Aorta (tissue), 5 donors: ENCODE results near the gene AFAP1. TPM values are rescaled to one million over a fixed set of nuclear protein-coding genes. Genes with fewer than 3 reads are reported as not detected.

ENCODE experiments used
- ATAC-seq: fragments of 200-7000 bp; cut with Tn5 transposase; one replicate; pipeline ENCODE4 v1.9.1; 2022; ENCODE audit warnings: moderate library complexity; ENCODE audit not compliant: low FRiP score
- DNase-seq, 2 donors: peaks; one replicate each; pipeline ENCODE4 v3.0.0-alpha.2; 2020
- H3K27ac ChIP-seq, 2 donors: one replicate each; pipeline ENCODE4 v1.5.1; 2013; ENCODE audit warnings: low read length in 2 of 2, mild to moderate bottlenecking in 2 of 2, moderate library complexity in 2 of 2, control low read depth in 1 of 2, inconsistent platforms in 1 of 2, low read depth in 1 of 2
- H3K27me3 ChIP-seq, 2 donors: one replicate each; pipeline ENCODE4 v1.6.1; 2013; ENCODE audit warnings: control low read depth in 1 of 2, low read length in 1 of 2, mild to moderate bottlenecking in 1 of 2, moderate library complexity in 1 of 2; ENCODE audit not compliant: insufficient read depth in 2 of 2, control insufficient read depth in 1 of 2
- H3K36me3 ChIP-seq, 2 donors: one replicate each; pipeline ENCODE4 v1.6.1; 2013; ENCODE audit warnings: control low read depth in 1 of 2, low read length in 1 of 2, mild to moderate bottlenecking in 1 of 2; ENCODE audit not compliant: insufficient read depth in 2 of 2, control insufficient read depth in 1 of 2
- H3K4me1 ChIP-seq, 2 donors: one replicate each; pipeline ENCODE4 v1.6.1; 2013; ENCODE audit warnings: low read length in 2 of 2, control low read depth in 1 of 2, mild to moderate bottlenecking in 1 of 2, moderate library complexity in 1 of 2; ENCODE audit not compliant: insufficient read depth in 2 of 2, control insufficient read depth in 1 of 2
- H3K4me3 ChIP-seq, 2 donors: one replicate each; pipeline ENCODE4 v1.5.1; 2013; ENCODE audit warnings: low read length in 2 of 2, control low read depth in 1 of 2, mild to moderate bottlenecking in 1 of 2
- H3K9me3 ChIP-seq: one replicate; pipeline ENCODE4 v1.6.1; 2013; ENCODE audit warnings: mild to moderate bottlenecking, low read length; ENCODE audit not compliant: control insufficient read depth
- WGBS, 2 donors: extraction: QIAGEN DNeasy Blood & Tissue Kit; methylation state at CpG; one replicate each; pipeline ENCODE4 v1.1.7; 2013; 5-methylcytosine and 5-hydroxymethylcytosine counted together
- intact Hi-C, 2 donors: fragments of 100-400 bp; cut with DNase I; formaldehyde crosslinking; loops; one replicate each; pipeline versions ENCODE4 v1.14.2 to v1.15.0; 2022
- polyA plus RNA-seq, 2 donors: library from polyadenylated mRNA; stranded (reverse); fragments of 200-250 nt; gene quantifications; one replicate each; pipeline ENCODE4 v1.2.3, GENCODE V29; 2013
- total RNA-seq, 2 donors: library from RNA; stranded (reverse); fragmentation: NEBNext Ultra II Directional; extraction: Animal tissue kit (Norgen Biotek cat#: 25700); gene quantifications; one replicate each; pipeline ENCODE4 v1.2.1, GENCODE V29; 2021
- donor health status: healthy with polysubstance abuse.
- donor health status: Bipolar disorder and iron deficiency.
- donor health status: DM: no; HTN: no; CAD: no.
- donor health status: DM: no; HTN: no; CAD: no.
- donor health status: DM: yes; HTN: yes; CAD: no.

Gene AFAP1
- total and polyA plus RNA-seq, 4 donors: 4.6 to 60.5 (median 26.9) TPM

- Histone ChIP-seq H3K27me3 (no peaks in the 10 kb centered on the region), H3K4me1 (no peaks in the 10 kb centered on the region), H3K4me3 (no peak overlapping the region), H3K27ac (no peak overlapping the region), H3K36me3 (no peaks in the 10 kb centered on the region), H3K9me3 (no peaks in the 10 kb centered on the region)
- DNase-seq (peak; percentile 75 to 90), ATAC-seq (peak; percentile 48)
- 25 to 26% methylated on average over 32 to 33 of the region's 33 CpGs for WGBS, 2 donors
- intact Hi-C loops: loop anchor here (1.0 to 5.0 kb wide), 3 partner anchors 528 to 747 kb away; no protein-coding TSS in a partner anchor
Observed at GRCh38 chr4:7719354-7720174, 220.1 kb downstream of the AFAP1 start.

- Histone ChIP-seq H3K4me3 (no peak overlapping the region), H3K27ac (no peak overlapping the region), H3K9me3 (peaks cover 1% of the 10 kb centered on the region), H3K4me1 (no peaks in the 10 kb centered on the region), H3K36me3 (no peaks in the 10 kb centered on the region), H3K27me3 (no peaks in the 10 kb centered on the region)
- DNase-seq (no peak), ATAC-seq (no peak)
- intact Hi-C loops: loop anchor here (2.0 to 5.0 kb wide), 2 partner anchors 527 to 746 kb away; no protein-coding TSS in a partner anchor
- 89% methylated on average over 24 of the region's 24 CpGs for WGBS, 2 donors
Observed at GRCh38 chr4:7717946-7718490, 221.6 kb downstream of the AFAP1 start.

GRCh38 chr4:7717161-7717560, 222.5 kb downstream of the AFAP1 start:
- Histone ChIP-seq H3K9me3 (peaks cover 1% of the 10 kb centered on the region), H3K27ac (no peak overlapping the region), H3K4me3 (no peak overlapping the region), H3K4me1 (no peaks in the 10 kb centered on the region), H3K36me3 (no peaks in the 10 kb centered on the region), H3K27me3 (no peaks in the 10 kb centered on the region)
- intact Hi-C loops: loop anchor here in 1 of 2 donors (5.0 kb wide), 1 partner anchor 745 kb away; no protein-coding TSS in a partner anchor
- DNase-seq (no peak), ATAC-seq (no peak)
- 96% methylated on average over 11 of the region's 11 CpGs for WGBS, 2 donors

GRCh38 chr4:7716010-7716721, 223.5 kb downstream of the AFAP1 start:
- no peak for ATAC-seq
- intact Hi-C loops: loop anchor here in 1 of 2 donors (5.0 kb wide), 1 partner anchor 744 kb away; no protein-coding TSS in a partner anchor
- H3K36me3 ChIP-seq: no peaks in the 10 kb centered on the region
- H3K4me1 ChIP-seq: no peaks in the 10 kb centered on the region
- WGBS, 2 donors: 79 to 87% methylated on average over 6 of the region's 6 CpGs
- H3K4me3 ChIP-seq: no peak overlapping the region
- no peak overlapping the region for H3K27ac ChIP-seq
- H3K9me3 ChIP-seq: peaks cover 1% of the 10 kb centered on the region
- DNase-seq: no peak
- H3K27me3 ChIP-seq: no peaks in the 10 kb centered on the region

- DNase-seq (no peak), ATAC-seq (no peak)
- Histone ChIP-seq H3K27ac (no peak overlapping the region), H3K27me3 (no peaks in the 10 kb centered on the region), H3K4me3 (no peak overlapping the region), H3K9me3 (peaks cover 1% of the 10 kb centered on the region), H3K36me3 (no peaks in the 10 kb centered on the region), H3K4me1 (no peaks in the 10 kb centered on the region)
- intact Hi-C loops: loop anchor here in 1 of 2 donors (5.0 kb wide), 1 partner anchor 743 kb away; no protein-coding TSS in a partner anchor
- WGBS, 2 donors: 90 to 95% methylated on average over 11 of the region's 11 CpGs
Observed at GRCh38 chr4:7715271-7716009, 224.2 kb downstream of the AFAP1 start.

- Histone ChIP-seq H3K27ac (no peak overlapping the region), H3K36me3 (no peaks in the 10 kb centered on the region), H3K4me1 (no peaks in the 10 kb centered on the region), H3K9me3 (peaks cover 1% of the 10 kb centered on the region), H3K4me3 (no peak overlapping the region), H3K27me3 (no peaks in the 10 kb centered on the region)
- intact Hi-C loops: loop anchor here in 1 of 2 donors (5.0 kb wide), 1 partner anchor 742 kb away; no protein-coding TSS in a partner anchor
- 100% methylated on average over 1 of the region's 1 CpG for WGBS, 2 donors
- no peak for ATAC-seq
- DNase-seq: no peak
Observed at GRCh38 chr4:7714738-7715137, 224.9 kb downstream of the AFAP1 start.

- Histone ChIP-seq H3K4me3 (no peak overlapping the region), H3K27ac (no peak overlapping the region), H3K36me3 (no peaks in the 10 kb centered on the region), H3K27me3 (no peaks in the 10 kb centered on the region), H3K9me3 (peaks cover 1% of the 10 kb centered on the region), H3K4me1 (no peaks in the 10 kb centered on the region)
- ATAC-seq (no peak), DNase-seq (no peak)
- intact Hi-C loops: no loop called here
- 97 to 98% methylated on average over 20 of the region's 20 CpGs for WGBS, 2 donors
Observed at GRCh38 chr4:7714176-7714575, 225.5 kb downstream of the AFAP1 start.

GRCh38 chr4:7713757-7714156, 225.9 kb downstream of the AFAP1 start:
- H3K9me3 ChIP-seq: peaks cover 1% of the 10 kb centered on the region
- no peak for ATAC-seq
- intact Hi-C loops: no loop called here

More at GRCh38 chr4:7713757-7714156, 225.9 kb downstream of the AFAP1 start:
- Histone ChIP-seq H3K27me3 (no peaks in the 10 kb centered on the region), H3K4me1 (no peaks in the 10 kb centered on the region), H3K27ac (no peak overlapping the region), H3K36me3 (no peaks in the 10 kb centered on the region), H3K4me3 (no peak overlapping the region)
- 89 to 93% methylated on average over 7 of the region's 7 CpGs for WGBS, 2 donors
- no peak for DNase-seq
